SK-N-SH treated with all-trans-retinoic acid at 6 μM for 48 hours (cell line): Measurements from ENCODE around the gene SPACA1.
A peak's percentile ranks its signal among the peaks of the same experiment; 100 is the strongest.
"Not testable (repeated sequence)": the region's sequence is repeated elsewhere in the genome, so short reads cannot be mapped to it uniquely, and the experiment has no call there.

Experiments
- ATAC-seq: fragments of 200-7000 bp; cut with Tn5 transposase; 3 replicates; pipeline ENCODE4 v1.9.1; 2020; ENCODE audit warnings: mild to moderate bottlenecking, moderate library complexity
- ARNTL ChIP-seq: fragments of 450-650 bp; formaldehyde crosslinking; IDR thresholded peaks from 2 replicates; pipeline ENCODE4 v1.5.0; 2020; ENCODE audit warnings: low read depth, mild to moderate bottlenecking, moderate library complexity, borderline replicate concordance
- BACH2 ChIP-seq: fragments of 250-450 bp; sonication (Bioruptor Pico); IDR thresholded peaks from 2 replicates; pipeline ENCODE4 v1.9.0; 2021; ENCODE audit warnings: mild to moderate bottlenecking, borderline replicate concordance
- CREB5 ChIP-seq: fragments of 250-450 bp; sonication (Bioruptor Pico); IDR thresholded peaks from 2 replicates; pipeline ENCODE4 v1.5.1; 2020; ENCODE audit warnings: low read depth, mild to moderate bottlenecking, moderate library complexity
- CSDC2 ChIP-seq: fragments of 250-450 bp; sonication (Bioruptor Pico); IDR thresholded peaks from 2 replicates; pipeline ENCODE4 v1.5.0; 2020; ENCODE audit warnings: mild to moderate bottlenecking, moderate library complexity
- ESRRG ChIP-seq: fragments of 250-450 bp; sonication (Bioruptor Pico); IDR thresholded peaks from 2 replicates; pipeline ENCODE4 v1.6.1; 2021; ENCODE audit warnings: mild to moderate bottlenecking
- GLIS3 ChIP-seq: fragments of 250-450 bp; sonication (Bioruptor Pico); IDR thresholded peaks from 2 replicates; pipeline ENCODE4 v1.5.0; 2020; ENCODE audit warnings: mild to moderate bottlenecking, moderate library complexity
- OSR1 ChIP-seq: fragments of 250-450 bp; sonication (Bioruptor Pico); IDR thresholded peaks from 2 replicates; pipeline ENCODE4 v1.8.0; 2022; ENCODE audit warnings: moderate library complexity, mild to moderate bottlenecking, inconsistent platforms
- PATZ1 ChIP-seq: fragments of 250-450 bp; sonication (Bioruptor Pico); IDR thresholded peaks from 2 replicates; pipeline ENCODE4 v1.8.0; 2020; ENCODE audit warnings: mild to moderate bottlenecking, moderate library complexity, borderline replicate concordance
- POU6F1 ChIP-seq: fragments of 250-450 bp; sonication (Bioruptor Pico); IDR thresholded peaks from 2 replicates; pipeline ENCODE4 v1.8.0; 2021; ENCODE audit warnings: low read depth, mild to moderate bottlenecking, moderate library complexity, borderline replicate concordance
- PPARA ChIP-seq: fragments of 250-450 bp; sonication (Bioruptor Pico); IDR thresholded peaks from 2 replicates; pipeline ENCODE4 v1.5.0; 2020; ENCODE audit warnings: mild to moderate bottlenecking, borderline replicate concordance
- RARB ChIP-seq: fragments of 250-450 bp; sonication (Bioruptor Pico); IDR thresholded peaks from 2 replicates; pipeline ENCODE4 v1.8.0; 2021; ENCODE audit warnings: mild to moderate bottlenecking, moderate library complexity
- SNAI2 ChIP-seq: fragments of 250-450 bp; sonication (Bioruptor Pico); IDR thresholded peaks from 2 replicates; pipeline ENCODE4 v1.5.0; 2020; ENCODE audit warnings: mild to moderate bottlenecking, moderate library complexity
- TCF4 ChIP-seq: fragments of 250-450 bp; sonication (Bioruptor Pico); IDR thresholded peaks from 2 replicates; pipeline ENCODE4 v1.8.0; 2021; ENCODE audit warnings: mild to moderate bottlenecking, moderate library complexity, borderline replicate concordance
- TOX ChIP-seq: fragments of 250-450 bp; sonication (Bioruptor Pico); IDR thresholded peaks from 2 replicates; pipeline ENCODE4 v1.8.0; 2021; ENCODE audit warnings: mild to moderate bottlenecking, moderate library complexity, borderline replicate concordance
- TSHZ2 ChIP-seq: fragments of 250-450 bp; sonication (Bioruptor Pico); IDR thresholded peaks from 2 replicates; pipeline ENCODE4 v1.5.0; 2020; ENCODE audit warnings: mild to moderate bottlenecking, moderate library complexity
- ZC3H10 ChIP-seq: fragments of 250-450 bp; sonication (Bioruptor Pico); IDR thresholded peaks from 2 replicates; pipeline ENCODE4 v1.5.1; 2021; ENCODE audit warnings: mild to moderate bottlenecking, moderate library complexity
- ZFP30 ChIP-seq: fragments of 450-650 bp; formaldehyde crosslinking; IDR thresholded peaks from 2 replicates; pipeline ENCODE4 v1.5.0; 2022; ENCODE audit warnings: mild to moderate bottlenecking, moderate library complexity
- ZNF70 ChIP-seq: fragments of 450-650 bp; formaldehyde crosslinking; IDR thresholded peaks from 2 replicates; pipeline ENCODE4 v1.5.0; 2020; ENCODE audit warnings: mild to moderate bottlenecking, moderate library complexity
- ZNF8 ChIP-seq: fragments of 450-650 bp; formaldehyde crosslinking; IDR thresholded peaks from 2 replicates; pipeline ENCODE4 v1.5.0; 2020; ENCODE audit warnings: mild to moderate bottlenecking, moderate library complexity

The SPACA1 gene

GRCh38 chr6:88047510-88048150, at the start of gene SPACA1:
Gene SPACA1, plus strand, starts transcription at chr6:88047841. Its CDS starts 65 bp downstream, at chr6:88047906.
- ATAC-seq = no peak
- TF ChIP-seq TCF4 = no peak
- TF ChIP-seq CREB5 (CRISPR knock-in tag) = no peak
- TF ChIP-seq PPARA = no peak
- no peak for TF ChIP-seq OSR1
- TF ChIP-seq RARB (CRISPR knock-in tag) = no peak
- TF ChIP-seq SNAI2 (CRISPR knock-in tag) = no peak
- TF ChIP-seq CSDC2 = no peak
- no peak for TF ChIP-seq ZNF8 (CRISPR knock-in tag)

GRCh38 chr6:88000713-88001112, 46.9 kb upstream of the SPACA1 start:
- ATAC-seq = no peak
- TF ChIP-seq TCF4 = no peak
- TF ChIP-seq POU6F1 (CRISPR knock-in tag) = no peak
- TF ChIP-seq ZNF70 (CRISPR knock-in tag) = no peak
- no peak for TF ChIP-seq ZNF8 (CRISPR knock-in tag)
- TF ChIP-seq CREB5 (CRISPR knock-in tag) = no peak
- TF ChIP-seq PPARA = no peak
- TF ChIP-seq PATZ1 = no peak
- TF ChIP-seq ARNTL (CRISPR knock-in tag) = no peak
- TF ChIP-seq ZC3H10 (CRISPR knock-in tag) = no peak
- TF ChIP-seq TSHZ2 (CRISPR knock-in tag) = no peak
- TF ChIP-seq ZFP30 (CRISPR knock-in tag) = no peak
- TF ChIP-seq ESRRG (CRISPR knock-in tag) = no peak
- no peak for TF ChIP-seq RARB (CRISPR knock-in tag)
- TF ChIP-seq OSR1 = no peak
- TF ChIP-seq TOX (CRISPR knock-in tag) = no peak
- no peak for TF ChIP-seq BACH2
- TF ChIP-seq CSDC2 = no peak

- peak; percentile 40; the same call in 1 of the 2 replicates for TF ChIP-seq TCF4
- not testable (repeated sequence) for ATAC-seq
These were observed 46.4 kb upstream of the SPACA1 start for GRCh38 chr6:88001279-88001678.

- TF ChIP-seq ESRRG (CRISPR knock-in tag) = no peak
- no peak for TF ChIP-seq CREB5 (CRISPR knock-in tag)
- TF ChIP-seq GLIS3 = no peak
- no peak for TF ChIP-seq TOX (CRISPR knock-in tag)
- no peak for TF ChIP-seq BACH2
- ATAC-seq = no peak
These were observed 42.9 kb upstream of the SPACA1 start for GRCh38 chr6:88004707-88005106.
